Peyer's patch (tissue), 4 donors: ENCODE data around the gene ARFGAP1. TPM values are rescaled to one million over a fixed set of nuclear protein-coding genes. Genes with fewer than 3 reads are reported as not detected.
A peak's percentile ranks its signal among the peaks of the same experiment; 100 is the strongest.

Experiments used
- DNase-seq, 3 donors: peaks; one replicate each; pipeline ENCODE4 v3.0.0-alpha.2; 2017 to 2019
- H3K27ac ChIP-seq, 4 donors: fragments of 200-600 bp; sonication (generic); one replicate each; pipeline ENCODE4 v1.5.1; 2016 to 2019
- H3K27me3 ChIP-seq, 2 donors: fragments of 200-600 bp; sonication (generic); one replicate each; pipeline ENCODE4 v1.5.1; 2019
- H3K36me3 ChIP-seq, 3 donors: fragments of 200-600 bp; sonication (generic); one replicate each; pipeline ENCODE4 v1.5.1; 2016 to 2019
- H3K4me1 ChIP-seq, 4 donors: fragments of 200-600 bp; sonication (generic); one replicate each; pipeline ENCODE4 v1.5.1; 2016 to 2019
- H3K4me3 ChIP-seq, 4 donors: fragments of 200-600 bp; sonication (generic); 1 replicate in 3 of 4; 2 replicates in 1 of 4; pipeline ENCODE4 v1.5.1; 2016 to 2019; ENCODE audit warnings: mild to moderate bottlenecking in 1 of 4
- H3K9me3 ChIP-seq, 4 donors: fragments of 200-600 bp; sonication (generic); one replicate each; pipeline ENCODE4 v1.5.1; 2016 to 2019; ENCODE audit warnings: mild to moderate bottlenecking in 1 of 4
- POLR2A ChIP-seq, 2 donors: fragments of 450-650 bp; IDR thresholded peaks; one replicate each; pipeline ENCODE4 v1.5.1; 2017; ENCODE audit warnings: antibody characterized with exemption in 2 of 2, mild to moderate bottlenecking in 2 of 2, moderate library complexity in 2 of 2
- total RNA-seq, 4 donors: library from RNA; depleted of rRNA; stranded (reverse); fragments of >200 nt; gene quantifications; one replicate each; pipeline ENCODE4 v1.1.0, GENCODE V29; 2016
- TF ChIP-seq, protein P1 (sequence below), 6 experiments: fragments of 450-650 bp in 4 of 6; fragments of 200-600 bp in 2 of 6; sonication (generic) in 1 of 6; IDR thresholded peaks; one replicate each; pipeline ENCODE4 v1.5.1; 2017 to 2019; ENCODE audit warnings: antibody characterized with exemption in 6 of 6, mild to moderate bottlenecking in 3 of 6, moderate library complexity in 1 of 6

Gene ARFGAP1
- total RNA-seq, 4 donors from 2014 or later, result 66.6 to 149 (median 89.8) TPM

- no peak for DNase-seq
- Histone ChIP-seq H3K27ac (no peak overlapping the region), H3K4me1 (peaks cover 0 to 7% (median 0%) of the 10 kb centered on the region in 4 donors), H3K4me3 (no peak overlapping the region), H3K9me3 (no peaks in the 10 kb centered on the region), H3K27me3 (no peaks in the 10 kb centered on the region), H3K36me3 (no peaks in the 10 kb centered on the region)
- TF ChIP-seq, protein P1, sequence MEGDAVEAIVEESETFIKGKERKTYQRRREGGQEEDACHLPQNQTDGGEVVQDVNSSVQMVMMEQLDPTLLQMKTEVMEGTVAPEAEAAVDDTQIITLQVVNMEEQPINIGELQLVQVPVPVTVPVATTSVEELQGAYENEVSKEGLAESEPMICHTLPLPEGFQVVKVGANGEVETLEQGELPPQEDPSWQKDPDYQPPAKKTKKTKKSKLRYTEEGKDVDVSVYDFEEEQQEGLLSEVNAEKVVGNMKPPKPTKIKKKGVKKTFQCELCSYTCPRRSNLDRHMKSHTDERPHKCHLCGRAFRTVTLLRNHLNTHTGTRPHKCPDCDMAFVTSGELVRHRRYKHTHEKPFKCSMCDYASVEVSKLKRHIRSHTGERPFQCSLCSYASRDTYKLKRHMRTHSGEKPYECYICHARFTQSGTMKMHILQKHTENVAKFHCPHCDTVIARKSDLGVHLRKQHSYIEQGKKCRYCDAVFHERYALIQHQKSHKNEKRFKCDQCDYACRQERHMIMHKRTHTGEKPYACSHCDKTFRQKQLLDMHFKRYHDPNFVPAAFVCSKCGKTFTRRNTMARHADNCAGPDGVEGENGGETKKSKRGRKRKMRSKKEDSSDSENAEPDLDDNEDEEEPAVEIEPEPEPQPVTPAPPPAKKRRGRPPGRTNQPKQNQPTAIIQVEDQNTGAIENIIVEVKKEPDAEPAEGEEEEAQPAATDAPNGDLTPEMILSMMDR (IDR thresholded peaks at IDR 0.05), result no peak
- TF ChIP-seq POLR2A (IDR thresholded peaks at IDR 0.05), result no peak
Observed at GRCh38 chr20:63225082-63225454, 47.5 kb upstream of the ARFGAP1 start.

DNA sequence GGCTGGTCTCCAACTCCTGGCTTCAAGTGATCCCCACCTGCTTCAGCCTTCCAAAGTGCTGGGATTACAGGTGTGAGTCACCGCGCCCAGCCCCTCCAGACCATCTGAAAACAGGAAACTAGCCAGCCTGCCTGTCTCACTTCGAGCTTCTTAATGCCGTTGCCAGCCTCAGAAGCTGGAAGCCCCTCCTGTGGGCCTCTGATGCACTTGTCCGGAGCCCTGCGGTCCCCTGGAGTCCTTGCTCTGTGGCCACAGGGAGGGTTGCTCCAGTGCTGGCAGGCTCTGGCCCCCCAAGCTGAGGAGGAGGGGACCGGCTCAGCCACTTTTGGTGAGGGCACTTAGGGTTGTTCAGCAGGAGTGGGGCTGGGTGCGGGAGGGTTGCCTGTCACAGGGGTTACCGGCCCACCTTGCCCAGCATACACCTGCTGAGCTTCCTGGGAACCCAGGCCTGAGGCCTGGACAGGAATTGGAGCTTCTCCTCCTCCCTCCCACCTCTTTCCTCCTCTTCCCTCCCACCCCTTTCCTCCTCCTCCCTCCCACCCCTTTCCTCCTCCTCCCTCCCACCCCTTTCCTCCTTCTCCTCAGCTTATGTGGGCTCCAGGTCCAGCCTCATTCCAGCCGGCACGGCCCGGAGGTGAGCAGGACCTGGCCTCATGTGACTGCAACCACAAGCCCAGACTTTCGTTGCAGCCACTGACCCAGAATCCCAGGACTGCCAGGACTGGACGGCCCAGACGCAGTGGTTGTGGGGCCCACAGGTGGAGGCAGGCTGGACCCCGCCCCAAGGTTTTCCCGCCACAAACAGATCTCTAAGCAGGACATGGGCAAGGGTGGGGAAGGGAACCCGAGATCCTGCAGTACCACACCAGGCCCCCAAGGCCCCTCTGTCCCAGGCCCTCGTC, 46.3 kb upstream of the ARFGAP1 start:
- Histone ChIP-seq H3K4me1 (peaks cover 0 to 7% (median 0%) of the 10 kb centered on the region in 4 donors), H3K27ac (no peak overlapping the region), H3K4me3 (no peak overlapping the region), H3K36me3 (no peaks in the 10 kb centered on the region), H3K9me3 (no peaks in the 10 kb centered on the region), H3K27me3 (no peaks in the 10 kb centered on the region)
- DNase-seq, result no peak
- TF ChIP-seq, protein P1 (IDR thresholded peaks at IDR 0.05), result no peak
- no peak for TF ChIP-seq POLR2A (IDR thresholded peaks at IDR 0.05)

DNA sequence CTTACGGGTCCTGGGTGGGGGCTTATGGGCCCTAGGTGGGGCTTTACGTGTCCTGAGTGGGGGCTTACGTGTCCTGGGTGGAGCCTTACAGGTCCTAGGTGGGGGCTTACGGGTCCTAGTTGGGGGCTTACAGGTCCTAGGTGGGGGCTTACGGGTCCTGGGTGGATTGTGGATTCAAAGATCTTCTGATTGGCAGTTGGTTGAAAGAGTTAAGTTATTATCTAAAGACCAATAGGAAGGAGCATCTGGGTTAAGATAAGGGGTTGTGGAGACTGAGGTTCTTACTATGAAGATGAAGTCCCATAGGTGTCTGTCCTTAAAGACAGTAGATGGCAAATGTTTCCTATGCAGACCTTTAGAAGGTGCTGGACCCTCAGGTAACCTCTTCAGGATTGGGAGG, 45.4 kb upstream of the ARFGAP1 start:
- no peak overlapping the region for H3K4me3 ChIP-seq
- no peak for DNase-seq

GRCh38 chr20:63228806-63229205, 43.8 kb upstream of the ARFGAP1 start:
- H3K4me1 ChIP-seq, result peaks cover 0 to 7% (median 0%) of the 10 kb centered on the region in 4 donors
- no peak for DNase-seq
- H3K36me3 ChIP-seq, result no peaks in the 10 kb centered on the region
- TF ChIP-seq, protein P1 (IDR thresholded peaks at IDR 0.05), result no peak
- no peak for TF ChIP-seq POLR2A (IDR thresholded peaks at IDR 0.05)
- no peaks in the 10 kb centered on the region for H3K27me3 ChIP-seq
- no peaks in the 10 kb centered on the region for H3K9me3 ChIP-seq
- H3K4me3 ChIP-seq, result no peak overlapping the region
- no peak overlapping the region for H3K27ac ChIP-seq

More for the DNA sequence above, 45.4 kb upstream of the ARFGAP1 start:
- no peaks in the 10 kb centered on the region for H3K9me3 ChIP-seq
- no peak overlapping the region for H3K27ac ChIP-seq
- H3K27me3 ChIP-seq, result no peaks in the 10 kb centered on the region
- H3K4me1 ChIP-seq, result peaks cover 0 to 7% (median 0%) of the 10 kb centered on the region in 4 donors
- TF ChIP-seq, protein P1 (IDR thresholded peaks at IDR 0.05), result no peak
- TF ChIP-seq POLR2A (IDR thresholded peaks at IDR 0.05), result no peak
- no peaks in the 10 kb centered on the region for H3K36me3 ChIP-seq

DNA sequence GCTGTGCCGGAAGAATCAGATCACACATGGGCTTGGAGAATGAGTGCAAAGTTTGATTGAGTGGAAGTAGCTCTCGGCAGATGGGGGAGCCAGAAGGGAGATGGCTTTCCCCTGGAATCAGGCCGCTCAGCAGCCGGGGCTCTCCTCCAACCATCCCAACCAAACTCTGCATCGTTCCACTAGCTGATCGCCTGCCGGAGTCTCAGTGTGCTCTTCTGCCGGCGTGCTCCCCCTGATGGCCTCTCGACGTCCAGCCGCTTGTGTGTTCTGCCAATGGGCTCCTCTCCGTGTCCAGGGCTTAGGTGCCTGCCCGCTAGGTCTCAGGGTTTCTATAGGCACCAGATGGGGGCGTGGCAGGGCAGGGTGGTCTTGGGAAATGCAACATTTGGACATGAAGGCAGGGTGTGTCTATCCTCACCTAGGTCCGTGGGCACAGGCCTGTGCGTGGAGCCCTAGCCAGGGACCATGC, 41.8 kb upstream of the ARFGAP1 start:
- Histone ChIP-seq H3K27me3 (no peaks in the 10 kb centered on the region), H3K4me3 (no peak overlapping the region), H3K27ac (no peak overlapping the region), H3K9me3 (no peaks in the 10 kb centered on the region), H3K36me3 (no peaks in the 10 kb centered on the region), H3K4me1 (no peaks in the 10 kb centered on the region)
- no peak for TF ChIP-seq POLR2A (IDR thresholded peaks at IDR 0.05)
- TF ChIP-seq, protein P1 (IDR thresholded peaks at IDR 0.05), result peak in 4 of 6 experiments; percentile 23 to 38 (median 36)
- DNase-seq, result peak in 1 of 3 donors; percentile 60
